ENCODE results near the gene CSF1. TPM values are rescaled to one million over a fixed set of nuclear protein-coding genes. Genes with fewer than 3 reads are reported as not detected.

CSF1 gene
- total and polyA plus RNA-seq, 10 donors: 5.8 to 207 (median 78.1) TPM

- peaks cover 4 to 49% (median 39%) of the 10 kb centered on the region in 6 donors for H3K4me1 ChIP-seq
- WGBS, 5 donors: 87 to 97% (median 96%) methylated on average over 4 to 5 of the region's 5 CpGs
- peaks cover 0 to 33% (median 19%) of the 10 kb centered on the region in 6 donors for H3K36me3 ChIP-seq
- peaks cover under 1 to 17% (median 15%) of the 10 kb centered on the region in 8 donors for H3K9me3 ChIP-seq
- H3K4me3 ChIP-seq: no peak overlapping the region
- intact Hi-C loops (cut with DNase I; ENCODE audit: low total_unique reads): no loop called here
- DNase-seq: no peak
- H3K27me3 ChIP-seq (replicated peaks in 1 of 7): no peaks in the 10 kb centered on the region
- TF ChIP-seq, protein P1, sequence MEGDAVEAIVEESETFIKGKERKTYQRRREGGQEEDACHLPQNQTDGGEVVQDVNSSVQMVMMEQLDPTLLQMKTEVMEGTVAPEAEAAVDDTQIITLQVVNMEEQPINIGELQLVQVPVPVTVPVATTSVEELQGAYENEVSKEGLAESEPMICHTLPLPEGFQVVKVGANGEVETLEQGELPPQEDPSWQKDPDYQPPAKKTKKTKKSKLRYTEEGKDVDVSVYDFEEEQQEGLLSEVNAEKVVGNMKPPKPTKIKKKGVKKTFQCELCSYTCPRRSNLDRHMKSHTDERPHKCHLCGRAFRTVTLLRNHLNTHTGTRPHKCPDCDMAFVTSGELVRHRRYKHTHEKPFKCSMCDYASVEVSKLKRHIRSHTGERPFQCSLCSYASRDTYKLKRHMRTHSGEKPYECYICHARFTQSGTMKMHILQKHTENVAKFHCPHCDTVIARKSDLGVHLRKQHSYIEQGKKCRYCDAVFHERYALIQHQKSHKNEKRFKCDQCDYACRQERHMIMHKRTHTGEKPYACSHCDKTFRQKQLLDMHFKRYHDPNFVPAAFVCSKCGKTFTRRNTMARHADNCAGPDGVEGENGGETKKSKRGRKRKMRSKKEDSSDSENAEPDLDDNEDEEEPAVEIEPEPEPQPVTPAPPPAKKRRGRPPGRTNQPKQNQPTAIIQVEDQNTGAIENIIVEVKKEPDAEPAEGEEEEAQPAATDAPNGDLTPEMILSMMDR (IDR thresholded peaks at IDR 0.05 in 8 of 11, conservative IDR thresholded peaks at IDR 0.05 in 3 of 11): no peak
- TF ChIP-seq POLR2AphosphoS5 (IDR thresholded peaks at IDR 0.05) (no peak), POLR2A (IDR thresholded peaks at IDR 0.05) (no peak)
- no peak overlapping the region for H3K27ac ChIP-seq
These were observed 22.0 kb downstream of the CSF1 start for GRCh38 chr1:109932679-109933078.

GRCh38 chr1:109933856-109934711 lies 23.4 kb downstream of the CSF1 start:
- peaks cover 0 to 19% (median 11%) of the 10 kb centered on the region in 6 donors for H3K36me3 ChIP-seq
- WGBS, 5 donors: 29 to 35% (median 33%) methylated on average over 10 of the region's 10 CpGs
- H3K4me3 ChIP-seq: no peak overlapping the region
- TF ChIP-seq POLR2A (IDR thresholded peaks at IDR 0.05) (no peak), POLR2AphosphoS5 (IDR thresholded peaks at IDR 0.05) (no peak)
- TF ChIP-seq, protein P1 (IDR thresholded peaks at IDR 0.05 in 8 of 11, conservative IDR thresholded peaks at IDR 0.05 in 3 of 11): no peak
- no peaks in the 10 kb centered on the region for H3K27me3 ChIP-seq (replicated peaks in 1 of 7)
- H3K9me3 ChIP-seq: peaks cover 3 to 31% (median 27%) of the 10 kb centered on the region in 8 donors
- DNase-seq: no peak
- intact Hi-C loops (cut with DNase I; ENCODE audit: low total_unique reads): no loop called here
- peaks cover 4 to 35% (median 27%) of the 10 kb centered on the region in 6 donors for H3K4me1 ChIP-seq
- H3K27ac ChIP-seq: peak overlapping the region in 4 of 8 donors; percentile 4 to 42 (median 20)

DNA sequence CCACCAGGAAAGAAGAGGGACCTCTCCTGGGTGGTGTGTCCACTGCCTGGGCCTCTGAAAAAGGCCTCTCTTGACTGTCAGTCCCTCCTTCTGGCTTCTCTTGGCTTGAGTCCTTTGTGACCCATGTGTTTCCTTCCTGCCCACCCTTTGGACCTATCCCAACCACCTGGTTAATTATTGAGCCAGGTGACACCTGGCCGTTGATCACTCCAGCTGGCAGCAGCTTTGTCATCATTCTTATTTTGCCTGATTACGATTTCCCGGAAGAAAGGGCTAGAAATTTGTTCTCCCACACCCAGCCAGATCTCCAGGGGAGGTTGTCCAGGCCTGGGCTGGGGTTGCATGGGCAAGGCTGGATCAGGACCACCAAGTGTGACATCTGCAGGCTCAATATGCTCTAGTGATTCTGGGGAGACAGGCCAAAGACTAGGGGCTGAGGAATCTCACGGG lies 24.8 kb downstream of the CSF1 start:
- TF ChIP-seq POLR2A (IDR thresholded peaks at IDR 0.05): no peak
- TF ChIP-seq, protein P1 (IDR thresholded peaks at IDR 0.05 in 8 of 11, conservative IDR thresholded peaks at IDR 0.05 in 3 of 11): no peak
- WGBS, 5 donors: 76 to 92% (median 81%) methylated on average over 3 to 4 of the region's 4 CpGs
- intact Hi-C loops (cut with DNase I; ENCODE audit: low total_unique reads): no loop called here
- H3K27me3 ChIP-seq (replicated peaks in 1 of 7): no peaks in the 10 kb centered on the region
- H3K4me1 ChIP-seq: peaks cover 4 to 21% (median 17%) of the 10 kb centered on the region in 6 donors
- H3K4me3 ChIP-seq: no peak overlapping the region
- peaks cover 3 to 32% (median 27%) of the 10 kb centered on the region in 8 donors for H3K9me3 ChIP-seq
- peaks cover 0 to 5% (median 0%) of the 10 kb centered on the region in 6 donors for H3K36me3 ChIP-seq
- DNase-seq: no peak
- H3K27ac ChIP-seq: no peak overlapping the region

- DNase-seq: no peak
- Histone ChIP-seq H3K27ac (no peak overlapping the region), H3K9me3 (peaks cover 3 to 32% (median 27%) of the 10 kb centered on the region in 8 donors), H3K36me3 (no peaks in the 10 kb centered on the region), H3K4me1 (peaks cover 0 to 11% (median 10%) of the 10 kb centered on the region in 6 donors), H3K4me3 (no peak overlapping the region), H3K27me3 (replicated peaks in 1 of 7) (no peaks in the 10 kb centered on the region)
- intact Hi-C loops (cut with DNase I; ENCODE audit: low total_unique reads): no loop called here
- WGBS, 5 donors: 90 to 100% (median 96%) methylated on average over 1 of the region's 1 CpG
- no peak for TF ChIP-seq POLR2AphosphoS5 (IDR thresholded peaks at IDR 0.05)
- TF ChIP-seq, protein P1 (IDR thresholded peaks at IDR 0.05 in 8 of 11, conservative IDR thresholded peaks at IDR 0.05 in 3 of 11): no peak
- no peak for TF ChIP-seq POLR2A (IDR thresholded peaks at IDR 0.05)
These were observed 27.1 kb downstream of the CSF1 start for GRCh38 chr1:109937738-109938137.
